K562 (cell line): ENCODE measurements around the gene PAAF1. TPM values are rescaled to one million over a fixed set of nuclear protein-coding genes. Genes with fewer than 3 reads are reported as not detected.
A peak's percentile ranks its signal among the peaks of the same experiment; 100 is the strongest.

Experiments
- ATAC-seq: fragments of 200-7000 bp; cut with Tn5 transposase; 3 replicates; pipeline ENCODE4 v1.9.1; 2020; ENCODE audit warnings: moderate library complexity
- BruUV-seq: library from RNA; stranded (reverse); fragments of 400-500 nt; replicated peaks from 2 replicates; lab custom pipeline; 2021; lab: Mats Ljungman, UMichigan
- CTCF ChIA-PET: fragments of 300-600 bp; formaldehyde crosslinking; extraction: SDS; loops from one replicate; lab custom pipeline; 2021; ENCODE audit warnings: low intra/inter-chr PET ratio; lab: Yijun Ruan, JAX
- POLR2A ChIA-PET: fragments of 300-600, 350-650 bp; sonication (Branson Sonifier 250); formaldehyde crosslinking; extraction: SDS; loops from one replicate; lab custom pipeline; 2021; ENCODE audit warnings: antibody characterized with exemption, inconsistent platforms; lab: Yijun Ruan, JAX
- DNase-seq, 4 experiments: peaks; one replicate each; pipeline versions ENCODE4 v3.0.0 to v3.0.0-alpha.2; 2011 to 2018; ENCODE audit warnings: low spot score in 3 of 4, mixed read lengths in 3 of 4; ENCODE audit errors: extremely low read depth in 1 of 4
- FAIRE-seq: peaks from 2 replicates; lab custom pipeline; 2011; peaks lifted over from hg19 to GRCh38; lab: Jason Lieb, UNC
- H2AFZ ChIP-seq: 2 replicates; pipeline ENCODE4 v1.6.0; 2011; ENCODE audit warnings: low read depth, low read length, control low read depth, inconsistent platforms
- H3K27ac ChIP-seq: fragments of 200-600 bp; 3 replicates; pipeline ENCODE4 v1.8.0; 2011; ENCODE audit warnings: low read depth, mild to moderate bottlenecking, control low read depth, inconsistent platforms, low read length, moderate library complexity, mixed read lengths; ENCODE audit errors: extremely low read depth
- H3K27me3 ChIP-seq, 2 experiments: fragments of 300-600 bp in 1 of 2; 2 replicates in 1 of 2; 3 replicates in 1 of 2; pipeline versions ENCODE4 v1.6.0 to v1.8.0; 2011; ENCODE audit warnings: inconsistent platforms in 2 of 2, low read length in 2 of 2, mild to moderate bottlenecking in 1 of 2, mixed read lengths in 1 of 2, moderate library complexity in 1 of 2; ENCODE audit not compliant: control insufficient read depth in 2 of 2, insufficient read depth in 2 of 2
- H3K36me3 ChIP-seq: fragments of 300-600 bp; 3 replicates; pipeline ENCODE4 v1.8.0; 2011; ENCODE audit warnings: mild to moderate bottlenecking, low read length, inconsistent platforms; ENCODE audit not compliant: control insufficient read depth, insufficient read depth
- H3K4me1 ChIP-seq, 2 experiments: fragments of 200-600 bp in 1 of 2; replicated peaks in 1 of 2; 2 replicates in 1 of 2; 3 replicates in 1 of 2; pipeline versions ENCODE4 v1.5.1 to v1.8.0; 2011; ENCODE audit warnings: inconsistent platforms in 2 of 2, low read length in 2 of 2, mild to moderate bottlenecking in 1 of 2, mixed read lengths in 1 of 2, moderate library complexity in 1 of 2; ENCODE audit not compliant: control insufficient read depth in 2 of 2, insufficient read depth in 2 of 2
- H3K4me2 ChIP-seq: 2 replicates; pipeline ENCODE4 v1.6.1; 2011; ENCODE audit warnings: low read length, control low read depth, inconsistent platforms, mixed read lengths; ENCODE audit not compliant: insufficient read depth
- H3K4me3 ChIP-seq: fragments of 200-600 bp; sonication (generic), shearing (Covaris generic); 2 replicates; pipeline ENCODE4 v1.5.1; 2016; ENCODE audit warnings: control low read depth, inconsistent platforms
- H3K79me2 ChIP-seq: fragments of 200-600 bp; 3 replicates; pipeline ENCODE4 v1.8.0; 2011; ENCODE audit warnings: low read length, inconsistent platforms; ENCODE audit not compliant: control insufficient read depth, insufficient read depth
- H3K9ac ChIP-seq, 2 experiments: 2 replicates each; pipeline versions ENCODE4 v1.6.0 to v1.6.1; 2011; ENCODE audit warnings: low read depth in 2 of 2, low read length in 2 of 2, control low read depth in 1 of 2, inconsistent platforms in 1 of 2, mild to moderate bottlenecking in 1 of 2, mixed read lengths in 1 of 2; ENCODE audit not compliant: insufficient read depth in 1 of 2
- H3K9me1 ChIP-seq: one replicate; pipeline ENCODE4 v1.6.0; 2011; ENCODE audit warnings: inconsistent platforms, mild to moderate bottlenecking, low read length, moderate library complexity; ENCODE audit not compliant: control insufficient read depth, insufficient read depth
- H3K9me3 ChIP-seq: replicated peaks from 2 replicates; pipeline ENCODE4 v1.5.1; 2011; ENCODE audit warnings: low read depth, low read length, inconsistent platforms; ENCODE audit not compliant: control insufficient read depth, insufficient read depth
- H4K20me1 ChIP-seq: replicated peaks from 2 replicates; pipeline ENCODE4 v1.6.1; 2011; ENCODE audit warnings: low read length, inconsistent platforms, mixed read lengths; ENCODE audit not compliant: control insufficient read depth, insufficient read depth
- CCAR2 ChIP-seq: fragments of 200-400 bp; formaldehyde crosslinking; IDR thresholded peaks from 2 replicates; pipeline ENCODE4 v1.6.1; 2017; ENCODE audit warnings: mild to moderate bottlenecking, low read depth, low read length
- CEBPZ ChIP-seq: fragments of 150-350 bp; IDR thresholded peaks from 2 replicates; pipeline ENCODE4 v1.6.1; 2014; ENCODE audit warnings: low read depth, mild to moderate bottlenecking, low read length, borderline replicate concordance
- EZH2 ChIP-seq: IDR thresholded peaks from 2 replicates; pipeline ENCODE4 v1.6.1; 2012; ENCODE audit warnings: low read depth, mild to moderate bottlenecking, inconsistent platforms, low read length, borderline replicate concordance
- NBN ChIP-seq: fragments of 450-650 bp; IDR thresholded peaks from 2 replicates; pipeline ENCODE4 v1.6.1; 2016; ENCODE audit warnings: low read depth, mild to moderate bottlenecking
- POLR2A ChIP-seq: fragments of 450-650 bp; conservative IDR thresholded peaks from 2 replicates; pipeline ENCODE4 v1.6.1; 2016
- PYGO2 ChIP-seq: fragments of 450-650 bp; IDR thresholded peaks from 2 replicates; pipeline ENCODE4 v1.6.1; 2016; ENCODE audit warnings: mild to moderate bottlenecking, missing genetic modification characterization, moderate library complexity, missing compliant biosample characterization
- RBM25 ChIP-seq: fragments of 200-400 bp; formaldehyde crosslinking; IDR thresholded peaks from 2 replicates; pipeline ENCODE4 v1.6.1; 2018; ENCODE audit warnings: low read length, low read depth, moderate library complexity; ENCODE audit not compliant: severe bottlenecking
- RUNX1 ChIP-seq: sonication (generic); IDR thresholded peaks from 2 replicates; pipeline ENCODE4 v1.6.1; 2016; ENCODE audit warnings: antibody characterized with exemption, low read depth
- THAP12 ChIP-seq: fragments of 250-450 bp; sonication (Bioruptor Pico); IDR thresholded peaks from 2 replicates; pipeline ENCODE4 v1.9.0; 2021; ENCODE audit warnings: mild to moderate bottlenecking, inconsistent platforms
- TRIM24 ChIP-seq, 2 experiments: fragments of 450-650 bp; IDR thresholded peaks; 2 replicates each; pipeline ENCODE4 v1.6.1; 2016
- ZNF184 ChIP-seq: sonication (generic); formaldehyde crosslinking; IDR thresholded peaks from 2 replicates; pipeline ENCODE4 v1.5.0; 2020; ENCODE audit warnings: missing genetic modification reagents
- ZNF224 ChIP-seq: sonication (generic); formaldehyde crosslinking; IDR thresholded peaks from 2 replicates; pipeline ENCODE4 v1.8.0; 2022; ENCODE audit warnings: mild to moderate bottlenecking, missing genetic modification reagents
- ZNF778 ChIP-seq: fragments of 450-650 bp; formaldehyde crosslinking; IDR thresholded peaks from 2 replicates; pipeline ENCODE4 v1.4.0; 2020; ENCODE audit warnings: mild to moderate bottlenecking, moderate library complexity
- WGBS: fragments of 100-300 bp; shearing (Covaris generic); methylation state at CpG from one replicate; pipeline ENCODE4 v1.1.6; 2016; ENCODE audit warnings: low coverage, mixed read lengths; ENCODE audit not compliant: insufficient coverage; ENCODE audit errors: missing lambda C conversion rate; 5-methylcytosine and 5-hydroxymethylcytosine counted together
- in situ Hi-C: fragments of 300-500 bp; cut with MboI; formaldehyde crosslinking; loops from 4 replicates; pipeline ENCODE4 v1.15.0; 2018; ENCODE audit warnings: inconsistent platforms, mixed read lengths
- intact Hi-C: fragments of 100-400 bp; cut with micrococcal nuclease; formaldehyde crosslinking; loops from 2 replicates; pipeline ENCODE4 v1.14.2; 2022
- polyA plus RNA-seq, 8 experiments: library from polyadenylated mRNA; depleted of rRNA in 4 of 8; stranded (reverse) in 5 of 8; unstranded in 3 of 8; fragments of >200 nt; fragmentation: Nextera tagmentation in 2 of 8; fragmentation: Illumina TruSeq in 1 of 8; extraction: Ambion mirVana in 2 of 8; extraction: Trizol in 1 of 8; gene quantifications; 2 replicates each; pipeline versions ENCODE4 v1.2.1 to v1.2.3, GENCODE V29; 2011 to 2014; ENCODE audit warnings: inconsistent platforms in 1 of 8, missing spikeins in 1 of 8
- total RNA-seq, 7 experiments: library from RNA; depleted of rRNA in 6 of 7; stranded (reverse); fragments of >200 nt in 6 of 7; fragmentation: Illumina TruSeq in 2 of 7; extraction: Trizol in 2 of 7; gene quantifications; 2 replicates each; pipeline versions ENCODE4 v1.2.1 to v1.2.3, GENCODE V29; 2011 to 2021; ENCODE audit warnings: low replicate concordance in 1 of 7
- TF ChIP-seq, protein P1 (sequence below): fragments of 450-650 bp; IDR thresholded peaks from 2 replicates; pipeline ENCODE4 v1.6.1; 2017; ENCODE audit warnings: antibody characterized with exemption

The PAAF1 gene
- total and polyA plus RNA-seq, 9 of the 15 experiments (the other 6 are each of a cell fraction or from before 2014, with no cell fraction given) = 13.5 to 78.6 (median 23.3) TPM

GRCh38 chr11:73875840-73876239 lies 959 bp upstream of the PAAF1 start:
- ChIA-PET POLR2A (no interaction called here), CTCF (no interaction called here)
- ATAC-seq = peak; percentile 30
- Histone ChIP-seq H3K9me1 (peaks cover 3% of the 10 kb centered on the region), H3K27me3 (no peaks in the 10 kb centered on the region), H2AFZ (peak overlapping the region; percentile 89), H3K9ac (peak overlapping the region; percentile 93 to 94), H4K20me1 (no peaks in the 10 kb centered on the region), H3K4me1 (peaks cover 3 to 12% of the 10 kb centered on the region in 2 experiments; a peak in 4 of 5 replicates), H3K79me2 (peaks cover 65% of the 10 kb centered on the region), H3K27ac (peak overlapping the region; percentile 92), H3K36me3 (peaks cover 52% of the 10 kb centered on the region), H3K4me2 (peak overlapping the region; percentile 100), H3K9me3 (no peaks in the 10 kb centered on the region), H3K4me3 (peak overlapping the region; percentile 67)
- TF ChIP-seq RBM25 (no peak), POLR2A (no peak), PYGO2 (tag) (no peak), ZNF778 (CRISPR knock-in tag) (no peak), THAP12 (CRISPR knock-in tag) (no peak), NBN (no peak), TRIM24 (IDR thresholded peaks at IDR 0.05) (no peak), EZH2 (no peak), RUNX1 (no peak), ZNF184 (CRISPR knock-in tag) (no peak), CCAR2 (no peak), CEBPZ (no peak), ZNF224 (CRISPR knock-in tag) (no peak)
- TF ChIP-seq, protein P1, sequence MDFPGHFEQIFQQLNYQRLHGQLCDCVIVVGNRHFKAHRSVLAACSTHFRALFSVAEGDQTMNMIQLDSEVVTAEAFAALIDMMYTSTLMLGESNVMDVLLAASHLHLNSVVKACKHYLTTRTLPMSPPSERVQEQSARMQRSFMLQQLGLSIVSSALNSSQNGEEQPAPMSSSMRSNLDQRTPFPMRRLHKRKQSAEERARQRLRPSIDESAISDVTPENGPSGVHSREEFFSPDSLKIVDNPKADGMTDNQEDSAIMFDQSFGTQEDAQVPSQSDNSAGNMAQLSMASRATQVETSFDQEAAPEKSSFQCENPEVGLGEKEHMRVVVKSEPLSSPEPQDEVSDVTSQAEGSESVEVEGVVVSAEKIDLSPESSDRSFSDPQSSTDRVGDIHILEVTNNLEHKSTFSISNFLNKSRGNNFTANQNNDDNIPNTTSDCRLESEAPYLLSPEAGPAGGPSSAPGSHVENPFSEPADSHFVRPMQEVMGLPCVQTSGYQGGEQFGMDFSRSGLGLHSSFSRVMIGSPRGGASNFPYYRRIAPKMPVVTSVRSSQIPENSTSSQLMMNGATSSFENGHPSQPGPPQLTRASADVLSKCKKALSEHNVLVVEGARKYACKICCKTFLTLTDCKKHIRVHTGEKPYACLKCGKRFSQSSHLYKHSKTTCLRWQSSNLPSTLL = no peak
- DNase-seq = peak in 1 of 4 experiments; percentile 24
- in situ Hi-C loops (no loop called here), intact Hi-C loops (loop anchor here (10.0 kb wide), 1 partner anchor 111 kb away; the partner anchor contains the start of gene RAB6A)
- FAIRE-seq = peak; percentile 55
- BruUV-seq = no TSS peak
- WGBS = 0% methylated on average over 7 of the region's 8 CpGs
